OCI-LY1 (cell line): ENCODE data around the gene APH1B.

Source experiments
- H2AFZ ChIP-seq: fragments of 200-600 bp; sonication (generic), shearing (Covaris generic); 2 replicates; pipeline ENCODE4 v1.6.0; 2014; ENCODE audit warnings: antibody characterized with exemption, mild to moderate bottlenecking, low read length
- H3F3A ChIP-seq: fragments of 200-600 bp; sonication (generic), shearing (Covaris generic); 2 replicates; pipeline ENCODE4 v1.6.0; 2014; ENCODE audit warnings: mild to moderate bottlenecking, antibody characterized with exemption, low read length, moderate library complexity; ENCODE audit not compliant: insufficient read depth
- H3K27ac ChIP-seq: fragments of 200-600 bp; sonication (generic); 2 replicates; pipeline ENCODE4 v1.5.1; 2014; ENCODE audit warnings: low read length, mixed run types, mild to moderate bottlenecking, low read depth; ENCODE audit not compliant: poor library complexity, severe bottlenecking
- H3K27me3 ChIP-seq: fragments of 200-600 bp; sonication (generic); 2 replicates; pipeline ENCODE4 v1.6.0; 2014; ENCODE audit warnings: antibody characterized with exemption, mild to moderate bottlenecking, low read length, moderate library complexity; ENCODE audit not compliant: insufficient read depth
- H3K36me3 ChIP-seq: fragments of 200-600 bp; sonication (generic); 2 replicates; pipeline ENCODE4 v1.6.1; 2014; ENCODE audit warnings: mild to moderate bottlenecking, antibody characterized with exemption, low read length, moderate library complexity, mixed read lengths; ENCODE audit not compliant: insufficient read depth
- H3K4me1 ChIP-seq: fragments of 200-600 bp; sonication (generic); 2 replicates; pipeline ENCODE4 v1.5.1; 2014; ENCODE audit warnings: mild to moderate bottlenecking, low read length, moderate library complexity; ENCODE audit not compliant: insufficient read depth, severe bottlenecking
- H3K4me2 ChIP-seq: fragments of 200-600 bp; sonication (generic), shearing (Covaris generic); 2 replicates; pipeline ENCODE4 v1.6.1; 2014; ENCODE audit warnings: low read length
- H3K4me3 ChIP-seq: fragments of 200-600 bp; sonication (generic); 2 replicates; pipeline ENCODE4 v1.5.1; 2014; ENCODE audit warnings: low read length, low read depth, mild to moderate bottlenecking, mixed read lengths; ENCODE audit not compliant: poor library complexity, severe bottlenecking
- H3K79me2 ChIP-seq: fragments of 200-600 bp; shearing (Covaris generic); 2 replicates; pipeline ENCODE4 v1.6.1; 2016; ENCODE audit warnings: mixed run types, low read length, mixed read lengths; ENCODE audit not compliant: insufficient read depth
- H3K9ac ChIP-seq: fragments of 200-600 bp; sonication (generic), shearing (Covaris generic); 2 replicates; pipeline ENCODE4 v1.6.1; 2014; ENCODE audit warnings: mild to moderate bottlenecking, low read length, mixed read lengths
- H3K9me2 ChIP-seq: fragments of 200-600 bp; sonication (generic), shearing (Covaris generic); 2 replicates; pipeline ENCODE4 v1.6.1; 2014; ENCODE audit warnings: low read depth, mild to moderate bottlenecking, low read length, mixed read lengths
- H3K9me3 ChIP-seq: fragments of 200-600 bp; shearing (Covaris generic); 2 replicates; pipeline ENCODE4 v1.6.1; 2014; ENCODE audit warnings: low read length, mixed read lengths
- H4K20me1 ChIP-seq: fragments of 200-600 bp; sonication (generic), shearing (Covaris generic); 2 replicates; pipeline ENCODE4 v1.6.0; 2016; ENCODE audit warnings: mild to moderate bottlenecking, low read length; ENCODE audit not compliant: insufficient read depth
- CTCF ChIP-seq: fragments of 200-600 bp; sonication (generic), shearing (Covaris generic); IDR thresholded peaks from 2 replicates; pipeline ENCODE4 v1.5.1; 2017; ENCODE audit warnings: mild to moderate bottlenecking, antibody characterized with exemption, low read length, moderate library complexity, mixed read lengths
- EZH2 ChIP-seq: fragments of 200-600 bp; sonication (generic), shearing (Covaris generic); IDR thresholded peaks from 2 replicates; pipeline ENCODE4 v1.8.0; 2017; ENCODE audit warnings: borderline replicate concordance, mixed run types, mild to moderate bottlenecking, antibody characterized with exemption, low read length, moderate library complexity, mixed read lengths

APH1B gene

GRCh38 chr15:63244976-63245645 lies 32.3 kb upstream of the APH1B start:
- no peaks in the 10 kb centered on the region for H3K79me2 ChIP-seq
- H4K20me1 ChIP-seq, result no peaks in the 10 kb centered on the region
- H3K27ac ChIP-seq, result no peak overlapping the region
- no peaks in the 10 kb centered on the region for H3K4me1 ChIP-seq
- no peak overlapping the region for H3K4me3 ChIP-seq
- H2AFZ ChIP-seq, result no peak overlapping the region
- TF ChIP-seq EZH2, result no peak
- TF ChIP-seq CTCF, result no peak
- no peak overlapping the region for H3K4me2 ChIP-seq
- H3K36me3 ChIP-seq, result peaks cover 26% of the 10 kb centered on the region
- H3K9me3 ChIP-seq, result no peaks in the 10 kb centered on the region
- H3K9me2 ChIP-seq, result no peaks in the 10 kb centered on the region
- H3F3A ChIP-seq, result no peaks in the 10 kb centered on the region
- no peak overlapping the region for H3K9ac ChIP-seq
- H3K27me3 ChIP-seq, result no peaks in the 10 kb centered on the region

GRCh38 chr15:63246691-63247469 lies 30.5 kb upstream of the APH1B start:
- Histone ChIP-seq H4K20me1 (no peaks in the 10 kb centered on the region), H3K9ac (no peak overlapping the region), H2AFZ (no peak overlapping the region), H3K27me3 (no peaks in the 10 kb centered on the region), H3K9me2 (no peaks in the 10 kb centered on the region), H3K36me3 (peaks cover 42% of the 10 kb centered on the region), H3F3A (no peaks in the 10 kb centered on the region), H3K4me3 (no peak overlapping the region), H3K4me2 (no peak overlapping the region), H3K79me2 (no peaks in the 10 kb centered on the region), H3K27ac (no peak overlapping the region), H3K4me1 (no peaks in the 10 kb centered on the region), H3K9me3 (no peaks in the 10 kb centered on the region)
- TF ChIP-seq CTCF (no peak), EZH2 (no peak)

DNA sequence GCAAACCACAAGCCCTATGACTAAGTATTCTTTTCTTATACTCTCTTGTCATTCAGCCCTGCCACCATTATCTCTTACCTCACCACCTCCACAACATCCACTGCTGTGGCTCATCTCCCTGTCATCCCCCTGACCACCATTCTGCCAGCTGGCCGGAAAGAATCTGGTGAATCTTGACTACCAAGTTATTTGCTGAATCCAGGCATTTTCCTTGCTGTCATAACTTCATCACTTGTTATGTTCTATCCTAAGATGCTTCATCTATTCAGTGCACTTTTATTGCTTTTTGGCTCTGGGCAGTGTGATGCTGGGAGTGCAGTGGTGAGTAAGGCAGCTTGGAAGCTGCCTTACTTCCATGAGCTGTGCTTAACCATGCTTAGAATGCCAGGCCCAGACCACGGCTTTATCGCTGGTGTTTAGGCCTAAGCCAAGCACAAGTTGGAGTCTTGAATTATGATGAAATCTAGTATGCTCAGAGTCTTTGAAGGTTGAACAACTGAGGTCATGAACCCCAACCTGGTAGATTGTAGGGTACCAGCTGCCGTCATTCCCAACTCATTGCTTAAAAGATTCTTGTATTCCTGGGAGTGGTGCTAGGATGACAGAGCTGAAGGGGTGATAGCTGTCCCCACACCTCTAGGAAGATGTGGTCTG lies 27.0 kb upstream of the APH1B start:
- no peaks in the 10 kb centered on the region for H3F3A ChIP-seq
- TF ChIP-seq CTCF (no peak), EZH2 (no peak)
- H3K9me3 ChIP-seq, result no peaks in the 10 kb centered on the region
- H2AFZ ChIP-seq, result no peak overlapping the region
- H3K27me3 ChIP-seq, result no peaks in the 10 kb centered on the region
- no peaks in the 10 kb centered on the region for H4K20me1 ChIP-seq
- H3K4me3 ChIP-seq, result no peak overlapping the region
- no peaks in the 10 kb centered on the region for H3K4me1 ChIP-seq
- H3K9me2 ChIP-seq, result no peaks in the 10 kb centered on the region
- H3K36me3 ChIP-seq, result peaks cover 38% of the 10 kb centered on the region
- no peaks in the 10 kb centered on the region for H3K79me2 ChIP-seq
- H3K27ac ChIP-seq, result no peak overlapping the region
- no peak overlapping the region for H3K4me2 ChIP-seq
- H3K9ac ChIP-seq, result no peak overlapping the region
